ENCODE data around the gene PPP1R18. TPM values are rescaled to one million over a fixed set of nuclear protein-coding genes. Genes with fewer than 3 reads are reported as not detected.

PPP1R18 gene
- total RNA-seq, 1 donor from 2014 or later: 58.3 TPM

Other genes starting within 250 kb of the PPP1R18 start
- gene HLA-E, start 197.1 kb downstream of the PPP1R18 start, total RNA-seq: 524 and 663 TPM in 2 replicates
- gene GNL1, start 130.2 kb downstream of the PPP1R18 start, total RNA-seq: 62.7 and 69.2 TPM in 2 replicates
- gene PRR3, start 129.3 kb downstream of the PPP1R18 start, total RNA-seq: 4.0 and 4.5 TPM in 2 replicates
- 53.0 and 67.9 TPM in 2 replicates for gene ABCF1, start 115.2 kb downstream of the PPP1R18 start, total RNA-seq
- 12.5 and 18.6 TPM in 2 replicates for gene PPP1R10, start 69.4 kb downstream of the PPP1R18 start, total RNA-seq
- gene MRPS18B, start 68.8 kb downstream of the PPP1R18 start, total RNA-seq: 48.8 and 57.7 TPM in 2 replicates
- gene ATAT1, start 59.8 kb downstream of the PPP1R18 start, total RNA-seq: 2.6 and 2.8 TPM in 2 replicates
- 1.8 and 2.3 TPM in 2 replicates for gene C6orf136, start 39.5 kb downstream of the PPP1R18 start, total RNA-seq
- 46.9 and 61.2 TPM in 2 replicates for gene DHX16, start 13.6 kb downstream of the PPP1R18 start, total RNA-seq
- 2.4 and 2.5 TPM in 2 replicates for gene NRM, start 4.3 kb upstream of the PPP1R18 start, total RNA-seq
- gene MDC1, start 30.6 kb upstream of the PPP1R18 start, total RNA-seq: 10.2 and 11.0 TPM in 2 replicates
- gene TUBB, start 33.7 kb upstream of the PPP1R18 start, total RNA-seq: 537 and 757 TPM in 2 replicates
- gene FLOT1, start 56.0 kb upstream of the PPP1R18 start, total RNA-seq: 46.6 and 107 TPM in 2 replicates
- 90.2 and 122 TPM in 2 replicates for gene IER3, start 57.9 kb upstream of the PPP1R18 start, total RNA-seq
- 5.9 and 7.4 TPM in 2 replicates for gene DDR1, start 197.9 kb upstream of the PPP1R18 start, total RNA-seq
- 12.5 and 19.5 TPM in 2 replicates for gene GTF2H4, start 221.6 kb upstream of the PPP1R18 start, total RNA-seq
- 15.9 and 24.8 TPM in 2 replicates for gene VARS2, start 227.6 kb upstream of the PPP1R18 start, total RNA-seq
- gene SFTA2, start 245.5 kb upstream of the PPP1R18 start, total RNA-seq: not detected in 2 replicates

All from pulmonary artery endothelial cell (primary cell).